H1 (cell line): ENCODE data around the gene MDM1. TPM values are rescaled to one million over a fixed set of nuclear protein-coding genes. Genes with fewer than 3 reads are reported as not detected.

Experiments used
- CTCF ChIA-PET: fragments of 300-600 bp; sonication (Branson Sonifier 250); formaldehyde crosslinking; loops from one replicate; lab custom pipeline; 2021; ENCODE audit not compliant: partially characterized antibody; lab: Charles Lee
- POLR2A ChIA-PET: fragments of 300-600 bp; sonication (Branson Sonifier 250); formaldehyde crosslinking; loops from one replicate; lab custom pipeline; 2021; ENCODE audit warnings: inconsistent platforms; ENCODE audit not compliant: partially characterized antibody; lab: Charles Lee
- DNase-seq, 2 experiments: peaks; one replicate each; pipeline versions ENCODE4 v3.0.0 to v3.0.0-alpha.2; 2010 to 2022; ENCODE audit warnings: low spot score in 2 of 2, low read depth in 1 of 2, mixed read lengths in 1 of 2
- FAIRE-seq: peaks from 2 replicates; lab custom pipeline; 2011; peaks lifted over from hg19 to GRCh38; lab: Jason Lieb, UNC
- H2AFZ ChIP-seq: 2 replicates; pipeline ENCODE4 v1.8.1; 2012; ENCODE audit warnings: low read length, inconsistent platforms
- H2AK5ac ChIP-seq: 2 replicates; pipeline ENCODE4 v1.6.1; 2013; ENCODE audit warnings: low read depth, low read length
- H2BK120ac ChIP-seq: replicated peaks from 2 replicates; pipeline ENCODE3; 2013; ENCODE audit warnings: low read depth, low read length, inconsistent platforms
- H2BK12ac ChIP-seq: 2 replicates; pipeline ENCODE4 v1.6.1; 2013; ENCODE audit warnings: low read depth, low read length
- H2BK15ac ChIP-seq: 2 replicates; pipeline ENCODE4 v1.6.1; 2013; ENCODE audit warnings: low read length
- H2BK20ac ChIP-seq: 2 replicates; pipeline ENCODE4 v1.6.1; 2013; ENCODE audit warnings: low read length
- H2BK5ac ChIP-seq: 2 replicates; pipeline ENCODE4 v1.6.1; 2013; ENCODE audit warnings: low read depth, low read length
- H3K14ac ChIP-seq: 2 replicates; pipeline ENCODE4 v1.6.1; 2013; ENCODE audit warnings: inconsistent platforms; ENCODE audit not compliant: insufficient read length
- H3K18ac ChIP-seq: 2 replicates; pipeline ENCODE4 v1.6.1; 2013; ENCODE audit warnings: low read length; ENCODE audit errors: extremely low read depth
- H3K23ac ChIP-seq: 2 replicates; pipeline ENCODE4 v1.6.1; 2013; ENCODE audit warnings: inconsistent platforms; ENCODE audit not compliant: insufficient read length
- H3K23me2 ChIP-seq: 2 replicates; pipeline ENCODE4 v1.6.1; 2013; ENCODE audit warnings: low read depth, low read length
- H3K27ac ChIP-seq: 2 replicates; pipeline ENCODE4 v1.6.1; 2011; ENCODE audit warnings: low read depth, low read length, inconsistent platforms
- H3K27me3 ChIP-seq, 4 experiments: replicated peaks in 1 of 4; 1 replicate in 1 of 4; 2 replicates in 3 of 4; pipeline versions ENCODE4 v1.6.1 to v1.8.1; 2011 to 2013; ENCODE audit warnings: low read length in 3 of 4, mild to moderate bottlenecking in 3 of 4, inconsistent platforms in 2 of 4, mixed read lengths in 2 of 4, moderate library complexity in 1 of 4; ENCODE audit not compliant: control insufficient read depth in 3 of 4, insufficient read depth in 3 of 4; ENCODE audit errors: extremely low read depth in 1 of 4
- H3K36me3 ChIP-seq, 4 experiments: 2 replicates each; pipeline versions ENCODE4 v1.6.1 to v1.8.1; 2011 to 2013; ENCODE audit warnings: mild to moderate bottlenecking in 4 of 4, low read length in 3 of 4, moderate library complexity in 2 of 4, control low read depth in 1 of 4, inconsistent platforms in 1 of 4; ENCODE audit not compliant: insufficient read depth in 4 of 4, control insufficient read depth in 2 of 4
- H3K4ac ChIP-seq: replicated peaks from 2 replicates; pipeline ENCODE3; 2013; ENCODE audit warnings: low read length, low read depth, mixed read lengths, inconsistent platforms; ENCODE audit not compliant: insufficient read length
- H3K4me1 ChIP-seq, 4 experiments: replicated peaks in 1 of 4; 1 replicate in 1 of 4; 2 replicates in 3 of 4; pipeline versions ENCODE4 v1.6.1 to v1.8.1; 2011 to 2013; ENCODE audit warnings: low read length in 3 of 4, inconsistent platforms in 2 of 4, mixed read lengths in 1 of 4; ENCODE audit not compliant: insufficient read depth in 4 of 4, control insufficient read depth in 3 of 4
- H3K4me2 ChIP-seq, 2 experiments: 2 replicates each; pipeline versions ENCODE4 v1.6.1 to v1.8.1; 2011 to 2013; ENCODE audit warnings: low read depth in 2 of 2, low read length in 2 of 2, control low read depth in 1 of 2, inconsistent platforms in 1 of 2, mild to moderate bottlenecking in 1 of 2; ENCODE audit not compliant: insufficient read depth in 1 of 2
- H3K4me3 ChIP-seq, 4 experiments: fragments of 200-600, 300-600 bp in 1 of 4; sonication (generic), shearing (Covaris generic), sonication (Bioruptor Twin) in 1 of 4; 2 replicates each; pipeline versions ENCODE4 v1.5.1 to v1.8.1; 2011 to 2016; ENCODE audit warnings: low read length in 4 of 4, low read depth in 3 of 4, control low read depth in 2 of 4, inconsistent platforms in 2 of 4, mild to moderate bottlenecking in 2 of 4, mixed read lengths in 1 of 4, moderate library complexity in 1 of 4; ENCODE audit not compliant: insufficient read depth in 2 of 4; ENCODE audit errors: extremely low read depth in 1 of 4
- H3K56ac ChIP-seq: replicated peaks from 2 replicates; pipeline ENCODE3; 2013; ENCODE audit warnings: low read depth, mild to moderate bottlenecking, mixed read lengths, low read length, inconsistent platforms; ENCODE audit not compliant: insufficient read length
- H3K79me1 ChIP-seq: 2 replicates; pipeline ENCODE4 v1.6.1; 2013; ENCODE audit warnings: low read depth, low read length, control low read depth
- H3K79me2 ChIP-seq, 2 experiments: 2 replicates each; pipeline versions ENCODE4 v1.6.1 to v1.8.1; 2012 to 2013; ENCODE audit warnings: low read length in 2 of 2, mild to moderate bottlenecking in 2 of 2, inconsistent platforms in 1 of 2; ENCODE audit not compliant: insufficient read depth in 2 of 2, control insufficient read depth in 1 of 2
- H3K9ac ChIP-seq, 4 experiments: replicated peaks in 1 of 4; 1 replicate in 1 of 4; 2 replicates in 3 of 4; pipeline versions ENCODE4 v1.6.1 to v1.8.1; 2011 to 2013; ENCODE audit warnings: low read depth in 3 of 4, low read length in 3 of 4, control low read depth in 2 of 4, mild to moderate bottlenecking in 2 of 4, moderate library complexity in 2 of 4, inconsistent platforms in 1 of 4; ENCODE audit errors: extremely low read depth in 1 of 4
- H3K9me3 ChIP-seq, 2 experiments: 2 replicates each; pipeline versions ENCODE4 v1.6.1 to v1.8.1; 2012 to 2013; ENCODE audit warnings: mild to moderate bottlenecking in 2 of 2, moderate library complexity in 2 of 2, control low read depth in 1 of 2, inconsistent platforms in 1 of 2, low read depth in 1 of 2, low read length in 1 of 2, mixed read lengths in 1 of 2; ENCODE audit not compliant: insufficient read depth in 2 of 2
- H4K20me1 ChIP-seq, 2 experiments: replicated peaks in 1 of 2; 2 replicates each; pipeline versions ENCODE3 to v1.8.1; 2011 to 2013; ENCODE audit warnings: inconsistent platforms in 2 of 2, low read length in 2 of 2, mild to moderate bottlenecking in 1 of 2; ENCODE audit not compliant: insufficient read depth in 2 of 2, control insufficient read depth in 1 of 2
- H4K5ac ChIP-seq: 2 replicates; pipeline ENCODE4 v1.6.1; 2013; ENCODE audit warnings: low read length, low read depth, mixed read lengths, inconsistent platforms; ENCODE audit not compliant: insufficient read length
- H4K8ac ChIP-seq: 2 replicates; pipeline ENCODE4 v1.8.0; 2013; ENCODE audit warnings: mild to moderate bottlenecking, moderate library complexity, low read length, inconsistent platforms; ENCODE audit not compliant: insufficient read depth; ENCODE audit errors: extremely low read depth
- H4K91ac ChIP-seq: replicated peaks from 2 replicates; pipeline ENCODE3; 2013; ENCODE audit warnings: low read length, mixed read lengths, inconsistent platforms; ENCODE audit not compliant: insufficient read length
- CREB1 ChIP-seq: IDR thresholded peaks from 2 replicates; pipeline ENCODE4 v1.6.1; 2012; ENCODE audit warnings: inconsistent platforms
- NANOG ChIP-seq: IDR thresholded peaks from 2 replicates; pipeline ENCODE4 v1.6.1; 2011; ENCODE audit warnings: low read length, low read depth, mild to moderate bottlenecking, inconsistent platforms; ENCODE audit not compliant: insufficient read depth, poor library complexity, severe bottlenecking
- POLR2AphosphoS5 ChIP-seq: IDR thresholded peaks from 2 replicates; pipeline ENCODE4 v1.6.1; 2011; ENCODE audit warnings: low read depth, low read length
- RBBP5 ChIP-seq: IDR thresholded peaks from 2 replicates; pipeline ENCODE4 v1.7.1; 2012; ENCODE audit warnings: low read depth, mild to moderate bottlenecking, inconsistent platforms, low read length, moderate library complexity, borderline replicate concordance
- SUZ12 ChIP-seq: fragments of 200-600 bp; sonication (generic); IDR thresholded peaks from 2 replicates; pipeline ENCODE4 v1.6.1; 2012; ENCODE audit warnings: mild to moderate bottlenecking, inconsistent platforms, low read length, moderate library complexity, mixed read lengths
- polyA plus RNA-seq, 7 experiments: library from polyadenylated mRNA; depleted of rRNA in 3 of 7; stranded (reverse) in 5 of 7; unstranded in 2 of 7; fragments of >200 nt in 5 of 7; fragments of 200-250 nt in 2 of 7; gene quantifications; 1 replicate in 5 of 7; 2 replicates in 1 of 7; 4 replicates in 1 of 7; pipeline versions ENCODE4 v1.2.1 to v1.2.3, GENCODE V29; 2011 to 2013; ENCODE audit warnings: missing spikeins in 2 of 7, mixed read lengths in 2 of 7
- total RNA-seq: library from RNA; stranded (reverse); fragmentation: NEBNext Ultra II Directional; extraction: Animal tissue kit (Norgen Biotek cat#: 25700); gene quantifications from 2 replicates; pipeline ENCODE4 v1.2.1, GENCODE V29; 2021

The MDM1 gene
- total and polyA plus RNA-seq, 2 of the 8 experiments (the other 6 are each of a cell fraction or from before 2014, with no cell fraction given) = 3.1 to 10.7 TPM

DNA sequence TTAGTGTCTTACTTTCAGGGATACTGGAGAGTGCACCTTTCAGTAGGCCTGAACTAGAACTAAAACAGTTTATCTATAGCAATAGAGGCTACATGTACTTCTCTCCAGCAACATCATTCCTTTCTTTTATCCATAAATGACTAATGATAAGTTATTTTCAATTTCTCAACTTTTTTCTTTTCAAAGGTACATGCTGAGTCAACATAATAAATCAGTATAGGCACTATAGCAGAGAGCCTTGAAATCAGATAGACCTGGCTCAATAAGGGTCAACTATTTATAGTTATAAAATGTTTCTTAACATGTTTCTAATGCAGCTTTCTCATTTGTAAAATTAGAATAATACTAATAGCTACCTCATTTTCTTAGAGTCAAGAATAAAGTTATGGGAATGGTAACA is 84.4 kb downstream of the MDM1 start:
- Histone ChIP-seq H4K91ac (no peak overlapping the region), H2BK120ac (no peak overlapping the region), H2BK5ac (no peak overlapping the region), H3K27me3 (no peaks in the 10 kb centered on the region), H3K79me2 (no peaks in the 10 kb centered on the region), H3K56ac (no peak overlapping the region), H3K4me2 (no peak overlapping the region), H3K23me2 (no peaks in the 10 kb centered on the region), H2BK12ac (no peak overlapping the region), H3K36me3 (no peaks in the 10 kb centered on the region), H2BK15ac (no peak overlapping the region), H3K9ac (no peak overlapping the region), H3K18ac (no peak overlapping the region), H3K23ac (no peak overlapping the region), H3K4me3 (no peak overlapping the region), H3K4me1 (0 out of 7 replicates have a peak, but pooled peaks cover 0 to 2% (median 0%) of the 10 kb centered on the region in 4 experiments), H2AK5ac (no peak overlapping the region), H4K5ac (no peak overlapping the region), H2BK20ac (no peak overlapping the region), H3K79me1 (no peaks in the 10 kb centered on the region), H3K4ac (no peak overlapping the region), H3K14ac (no peak overlapping the region), H3K27ac (no peak overlapping the region), H3K9me3 (peaks cover 0 to 11% of the 10 kb centered on the region in 2 experiments; a peak in 2 of 4 replicates), H2AFZ (no peak overlapping the region), H4K20me1 (no peaks in the 10 kb centered on the region), H4K8ac (no peak overlapping the region)
- TF ChIP-seq SUZ12 = no peak
- TF ChIP-seq CREB1 = no peak
- TF ChIP-seq NANOG = no peak
- no peak for TF ChIP-seq RBBP5
- TF ChIP-seq POLR2AphosphoS5 = no peak
- FAIRE-seq (no peak), DNase-seq (no peak)
- CTCF ChIA-PET = interaction anchor here (0.8 to 2.0 kb wide), 2 partner anchors 11 to 30 kb away, joined by 3 to 8 read pairs; no protein-coding TSS in a partner anchor
- POLR2A ChIA-PET = no interaction called here
